GM12872 (cell line): Measurements from ENCODE around the gene GPAT3.

Experiments used
- TF ChIP-seq, protein P1 (sequence below): IDR thresholded peaks from 3 replicates; pipeline ENCODE4 v1.5.1; 2011; ENCODE audit warnings: low read depth, mild to moderate bottlenecking, low read length, moderate library complexity; ENCODE audit not compliant: insufficient read depth

The GPAT3 gene

DNA sequence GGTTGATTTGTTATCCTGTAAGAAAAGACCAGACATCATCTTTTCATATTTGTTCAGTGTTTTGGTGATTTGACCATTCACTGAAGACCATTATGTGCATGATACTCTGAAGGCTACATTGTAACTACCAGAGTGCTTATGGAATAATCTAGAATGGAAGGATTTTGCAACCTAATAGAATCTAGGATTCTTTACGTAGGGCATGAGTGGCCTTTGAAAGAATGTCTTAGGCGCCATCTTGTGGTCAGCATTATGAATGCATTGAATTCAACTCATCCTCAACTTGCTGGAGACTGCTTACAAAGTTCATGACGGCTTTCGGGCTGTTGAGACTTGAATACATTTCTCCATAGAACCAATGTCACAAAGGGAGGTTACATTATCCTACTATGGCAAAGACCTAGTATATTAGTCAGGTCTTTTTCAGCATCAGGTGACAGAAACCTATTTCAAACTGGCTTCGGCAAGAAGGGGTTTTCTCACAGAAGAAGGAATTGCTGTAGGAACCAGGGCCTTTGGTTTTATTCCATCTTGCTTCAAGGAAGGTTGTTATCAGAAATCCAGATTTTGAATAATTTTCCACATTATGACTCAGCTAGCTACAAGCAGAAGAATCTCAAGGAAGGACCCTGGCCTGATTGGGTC is 104.1 kb downstream of the GPAT3 start:
- TF ChIP-seq, protein P1, sequence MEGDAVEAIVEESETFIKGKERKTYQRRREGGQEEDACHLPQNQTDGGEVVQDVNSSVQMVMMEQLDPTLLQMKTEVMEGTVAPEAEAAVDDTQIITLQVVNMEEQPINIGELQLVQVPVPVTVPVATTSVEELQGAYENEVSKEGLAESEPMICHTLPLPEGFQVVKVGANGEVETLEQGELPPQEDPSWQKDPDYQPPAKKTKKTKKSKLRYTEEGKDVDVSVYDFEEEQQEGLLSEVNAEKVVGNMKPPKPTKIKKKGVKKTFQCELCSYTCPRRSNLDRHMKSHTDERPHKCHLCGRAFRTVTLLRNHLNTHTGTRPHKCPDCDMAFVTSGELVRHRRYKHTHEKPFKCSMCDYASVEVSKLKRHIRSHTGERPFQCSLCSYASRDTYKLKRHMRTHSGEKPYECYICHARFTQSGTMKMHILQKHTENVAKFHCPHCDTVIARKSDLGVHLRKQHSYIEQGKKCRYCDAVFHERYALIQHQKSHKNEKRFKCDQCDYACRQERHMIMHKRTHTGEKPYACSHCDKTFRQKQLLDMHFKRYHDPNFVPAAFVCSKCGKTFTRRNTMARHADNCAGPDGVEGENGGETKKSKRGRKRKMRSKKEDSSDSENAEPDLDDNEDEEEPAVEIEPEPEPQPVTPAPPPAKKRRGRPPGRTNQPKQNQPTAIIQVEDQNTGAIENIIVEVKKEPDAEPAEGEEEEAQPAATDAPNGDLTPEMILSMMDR, result peak; percentile 76

DNA sequence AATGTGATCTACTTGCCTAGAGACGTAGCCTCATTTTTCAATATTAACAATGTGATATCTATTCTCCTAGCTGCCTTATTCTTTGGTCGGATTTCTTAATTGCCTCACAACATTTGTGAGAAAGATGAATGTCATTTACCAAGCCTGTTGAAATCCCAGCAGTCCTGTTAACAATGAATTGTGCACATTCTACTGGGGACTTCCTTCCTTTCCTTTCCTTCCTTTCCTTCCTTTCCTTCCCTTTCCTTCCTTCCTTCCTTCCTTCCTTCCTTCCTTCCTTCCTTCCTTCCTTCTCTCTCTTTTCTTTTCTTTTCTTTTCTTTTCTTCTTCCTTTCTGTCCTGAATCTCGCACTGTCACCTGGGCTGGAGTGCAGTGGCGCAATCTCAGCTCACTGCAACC is 107.1 kb downstream of the GPAT3 start:
- TF ChIP-seq, protein P1, result no peak

DNA sequence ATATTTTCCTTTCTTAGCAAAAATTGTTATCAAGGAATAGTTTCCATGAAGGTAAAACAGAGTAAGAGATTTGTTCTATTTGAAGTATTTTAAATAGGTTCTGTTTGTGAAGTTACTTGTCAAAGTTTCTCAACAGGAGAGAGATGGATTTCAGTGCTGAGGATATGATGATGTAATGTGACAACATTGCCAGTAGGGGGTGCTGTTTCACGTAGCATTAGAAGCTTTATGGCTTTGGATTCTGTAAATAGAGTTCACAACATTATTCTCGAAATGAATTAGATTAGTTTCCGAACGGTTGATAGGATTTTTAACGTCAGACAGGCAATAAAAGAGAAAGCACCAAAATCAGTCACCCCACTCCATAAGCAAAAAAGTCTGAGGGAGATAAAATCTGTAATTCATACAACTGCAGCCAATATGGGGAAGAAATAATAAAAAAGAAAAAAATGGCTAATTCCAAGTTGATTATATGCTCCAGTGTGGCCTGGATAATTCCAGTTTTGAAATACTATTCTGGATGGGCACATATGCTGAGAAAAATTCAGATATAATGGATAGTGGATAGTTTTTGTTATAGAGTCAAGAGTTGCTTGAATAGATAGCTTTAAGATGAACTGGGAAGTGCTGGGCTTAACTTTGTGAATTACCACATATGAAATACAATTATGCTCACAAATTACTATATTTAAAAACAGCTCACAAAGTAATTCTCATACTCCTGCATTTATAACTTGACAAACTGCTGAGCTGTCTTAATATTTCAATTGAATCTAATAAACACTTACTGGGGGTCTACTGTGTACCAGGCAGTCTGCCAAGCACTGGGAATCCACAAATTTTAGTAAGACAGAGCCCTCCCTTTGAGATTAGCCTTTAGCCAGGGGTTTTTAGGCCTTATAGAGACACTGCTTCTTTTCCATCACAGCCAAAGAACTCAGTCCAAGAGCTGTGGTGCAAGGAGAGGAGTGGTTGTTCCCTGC is 109.1 kb downstream of the GPAT3 start:
- TF ChIP-seq, protein P1, result peak; percentile 79

DNA sequence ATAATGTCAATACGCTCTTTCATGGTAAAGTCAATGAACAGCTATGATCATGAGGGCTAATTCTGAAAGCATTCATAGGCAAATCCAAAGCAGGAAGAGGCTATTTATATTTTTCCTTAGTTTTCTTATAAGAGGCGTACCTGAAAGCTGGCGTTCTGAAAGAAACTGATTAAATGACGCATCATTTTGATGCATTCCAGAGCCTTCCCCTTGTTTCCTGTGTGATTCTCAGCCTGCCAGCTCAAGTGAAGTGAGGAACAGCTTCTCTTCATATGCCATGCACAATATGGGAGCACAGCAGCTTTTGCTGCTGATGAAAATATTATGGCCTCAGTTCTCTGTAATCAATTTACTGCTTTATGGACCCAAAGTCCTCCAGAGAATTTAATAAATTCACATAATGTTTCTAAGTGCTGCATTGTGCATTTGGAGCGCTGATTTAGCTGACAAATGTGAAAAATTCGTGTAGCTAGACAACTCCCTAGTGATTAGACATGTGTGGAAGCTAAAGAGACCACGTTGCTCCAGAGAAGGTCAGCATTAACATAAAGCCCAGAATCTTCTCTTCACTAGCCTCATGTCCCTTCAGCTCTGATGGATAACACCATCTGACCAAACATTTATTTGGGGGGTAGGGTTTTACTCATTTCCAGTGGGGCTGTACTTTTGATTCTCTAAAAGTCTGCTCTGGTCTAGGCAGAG is 110.8 kb downstream of the GPAT3 start:
- TF ChIP-seq, protein P1, result no peak

DNA sequence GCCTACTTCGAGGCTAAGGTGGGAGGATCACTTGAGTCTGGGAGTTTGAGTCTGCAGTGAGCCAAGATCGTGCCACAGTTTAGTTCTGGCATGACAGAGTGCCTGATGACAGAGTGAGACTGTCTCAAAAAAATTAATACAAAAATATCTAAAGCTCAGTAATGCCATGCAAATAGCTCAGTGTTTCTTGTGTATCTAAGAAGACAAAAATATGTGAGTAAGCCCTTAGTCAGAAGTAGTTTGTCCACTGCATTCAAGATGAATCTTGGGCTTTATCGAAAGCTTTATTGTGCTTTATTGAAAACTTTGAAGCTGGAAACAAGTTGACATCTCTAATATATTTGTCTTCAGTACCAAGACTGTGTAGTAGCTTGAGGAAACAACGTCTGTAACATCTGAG is 115.9 kb downstream of the GPAT3 start:
- TF ChIP-seq, protein P1, result no peak
